ENCODE data around the gene FAM131C. TPM values are rescaled to one million over a fixed set of nuclear protein-coding genes. Genes with fewer than 3 reads are reported as not detected.

FAM131C gene
- total RNA-seq, 1 experiment from 2014 or later = 0.88 TPM

DNA sequence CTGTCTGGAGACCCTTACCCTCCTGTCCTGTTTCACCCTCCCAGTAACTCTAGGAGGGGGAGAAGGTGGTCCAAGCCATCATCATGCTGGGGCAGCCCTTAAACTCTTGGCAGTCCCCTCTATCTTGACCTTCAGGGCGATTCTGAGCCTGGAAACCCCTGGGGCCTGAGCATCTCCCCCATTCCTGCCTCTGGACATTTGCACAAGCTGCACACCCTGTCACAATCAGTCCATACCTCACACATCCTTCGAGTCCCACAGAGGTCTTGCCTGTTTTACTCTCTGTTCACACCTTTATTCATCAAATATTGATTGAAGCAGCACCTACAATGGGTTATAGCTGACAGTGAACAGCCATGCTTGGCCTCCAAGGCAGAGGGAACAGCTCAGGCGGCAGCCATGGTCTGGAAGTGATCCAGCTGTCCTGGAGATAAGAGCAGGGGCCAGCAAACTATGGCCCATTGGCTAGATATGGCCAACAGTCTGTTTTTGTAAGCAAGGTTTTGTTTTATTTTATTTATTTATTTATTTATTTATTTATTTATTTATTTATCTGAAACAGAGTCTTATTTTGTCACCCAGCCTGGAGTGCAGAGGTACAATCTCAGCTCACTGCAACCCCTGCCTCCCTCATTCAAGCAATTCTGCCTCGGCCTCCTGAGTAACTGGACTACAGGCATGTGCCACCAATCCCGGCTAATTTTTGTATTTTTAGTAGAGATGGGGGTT is 7.1 kb upstream of the FAM131C start:
- in situ Hi-C loops (cut with HindIII; ENCODE audit: low sequenced_read_pairs) = no loop called here
- no peak for DNase-seq (ENCODE audit: low spot score)

DNA sequence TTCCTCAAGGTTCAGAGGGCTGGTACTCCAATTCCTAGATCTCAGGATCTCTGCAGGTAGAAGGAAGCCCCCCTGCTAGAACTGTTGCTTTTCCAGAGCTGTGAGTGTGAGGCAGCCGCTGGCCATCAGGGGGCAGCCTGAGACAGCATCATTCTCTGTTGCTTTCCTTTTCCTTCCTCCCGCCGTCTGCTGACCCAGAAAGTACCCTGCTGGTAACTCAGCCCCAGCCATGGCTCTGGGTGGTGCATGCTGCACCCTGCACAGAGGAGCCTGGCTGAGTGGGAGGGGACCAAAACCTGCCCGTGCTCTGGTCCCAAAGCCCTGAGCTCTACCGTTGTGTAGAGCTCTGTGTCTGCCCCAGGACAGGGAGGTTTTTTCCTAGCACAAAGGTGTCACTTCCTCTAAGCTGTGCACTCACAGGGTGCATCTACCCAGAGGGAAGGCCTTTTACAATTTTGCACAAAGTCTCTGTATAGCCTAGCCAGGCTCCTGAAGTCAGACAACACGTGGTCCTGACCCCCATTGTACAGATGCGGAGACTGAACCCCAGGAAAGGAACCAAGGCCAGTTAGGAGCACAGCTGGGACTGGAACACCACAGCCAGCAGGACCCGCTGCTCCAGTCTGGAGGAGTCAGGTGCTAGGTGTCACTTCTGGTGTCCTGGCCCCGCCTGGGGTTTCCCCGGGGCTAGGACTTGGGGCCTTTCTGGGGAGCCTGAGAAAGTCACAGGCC is 5.6 kb upstream of the FAM131C start:
- in situ Hi-C loops (cut with HindIII; ENCODE audit: low sequenced_read_pairs) = no loop called here
- DNase-seq (ENCODE audit: low spot score) = peak; percentile 90

DNA sequence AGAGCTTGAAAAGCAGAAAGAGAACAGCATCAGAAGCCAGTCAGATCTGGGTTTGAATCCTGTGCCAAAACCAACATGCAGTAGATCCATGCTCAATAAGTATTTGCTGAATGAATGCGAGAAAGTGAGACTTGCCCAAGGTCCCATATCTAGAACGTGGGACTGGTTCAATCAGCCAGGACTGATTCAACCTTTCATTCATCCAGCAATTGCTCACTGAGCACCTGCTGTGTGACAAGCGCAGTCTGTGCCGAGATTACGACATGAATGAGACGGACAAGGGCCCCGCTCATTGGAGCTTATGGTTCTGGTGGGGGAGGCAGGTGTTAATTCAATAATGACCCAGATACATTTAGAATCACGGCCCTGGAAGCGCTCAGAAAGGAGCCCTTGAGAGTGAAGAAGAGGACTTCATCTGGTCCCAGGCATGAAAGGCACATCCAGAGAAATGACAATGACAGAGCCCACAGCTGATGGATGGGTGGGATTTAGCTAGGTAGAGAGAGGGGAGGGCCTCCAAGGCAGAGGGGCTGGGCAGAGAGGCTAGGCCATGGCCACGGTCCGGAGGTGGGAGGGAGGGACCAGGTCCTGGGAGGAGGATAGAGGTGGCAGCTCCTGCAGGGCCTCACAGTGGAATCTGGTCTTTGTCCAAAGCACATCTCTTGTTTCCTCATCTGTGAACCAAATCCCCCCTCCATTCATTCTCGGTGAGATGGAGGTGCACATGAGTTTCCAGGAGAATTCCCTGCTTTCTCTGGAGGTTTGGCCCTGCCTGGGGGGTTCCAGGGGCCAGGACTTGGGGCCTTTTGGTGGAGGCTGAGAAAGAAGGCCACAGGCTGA is 4.2 kb upstream of the FAM131C start:
- DNase-seq (ENCODE audit: low spot score) = peak; percentile 72
- in situ Hi-C loops (cut with HindIII; ENCODE audit: low sequenced_read_pairs) = no loop called here

DNA sequence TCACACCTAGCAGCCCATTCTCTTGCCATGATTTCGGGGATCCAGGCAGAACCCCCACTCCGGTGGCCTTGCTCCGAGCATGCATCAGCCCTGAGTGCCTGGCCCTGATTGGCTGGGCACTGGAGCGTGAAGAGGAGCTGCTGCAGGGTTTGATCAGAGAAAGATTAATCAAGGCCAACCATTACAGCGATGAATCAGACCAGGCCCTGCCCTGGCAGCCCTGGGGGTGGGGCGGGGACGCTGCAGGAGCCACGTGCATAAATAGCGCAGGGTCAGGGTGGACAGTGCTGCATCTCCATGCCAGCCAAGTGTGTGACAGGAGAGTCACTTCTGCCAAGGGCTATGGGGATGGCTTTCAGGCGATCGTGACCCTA is 3.4 kb upstream of the FAM131C start:
- in situ Hi-C loops (cut with HindIII; ENCODE audit: low sequenced_read_pairs) = no loop called here
- DNase-seq (ENCODE audit: low spot score) = no peak

DNA sequence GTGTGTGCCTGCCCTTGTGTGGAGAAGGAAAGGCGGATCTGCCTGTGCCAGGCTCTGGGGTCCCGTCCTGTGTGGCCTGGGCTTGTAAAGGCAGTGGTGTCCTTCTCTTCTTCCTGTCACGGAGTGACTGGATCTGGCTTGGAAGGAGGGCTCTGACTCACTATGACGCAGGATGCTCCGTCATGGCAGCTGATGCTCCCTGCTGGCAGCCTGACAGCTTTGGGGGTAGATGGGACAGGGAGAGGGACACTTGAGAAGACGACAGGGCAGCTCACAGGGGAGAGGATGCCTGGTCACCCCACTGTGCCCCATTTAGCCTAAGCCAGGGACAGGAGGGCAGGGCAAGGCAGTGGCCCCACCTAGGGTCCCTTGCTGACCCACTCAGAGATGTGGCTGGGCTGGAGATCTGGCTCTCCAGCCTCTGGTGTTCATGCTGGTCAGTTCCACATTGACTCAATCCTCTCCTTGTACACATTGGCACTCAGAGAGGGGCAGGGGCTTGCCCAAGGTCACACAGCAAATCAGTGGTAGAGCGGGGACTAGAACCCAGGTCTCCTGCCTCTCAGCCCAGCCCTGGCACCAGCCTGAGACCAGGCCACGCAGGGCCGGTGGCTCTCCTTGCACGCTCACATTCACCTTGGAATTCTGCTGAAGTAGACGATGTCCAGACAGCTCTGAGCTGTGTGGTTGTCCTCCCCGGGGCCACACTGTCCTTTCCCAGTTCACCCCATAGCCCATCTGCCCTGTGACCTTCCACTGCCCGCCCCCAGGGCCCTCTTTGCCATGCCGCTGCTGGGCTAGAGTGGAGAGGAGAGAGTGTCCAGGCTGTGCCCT is 2.8 kb upstream of the FAM131C start:
- DNase-seq (ENCODE audit: low spot score) = peak; percentile 16
- in situ Hi-C loops (cut with HindIII; ENCODE audit: low sequenced_read_pairs) = no loop called here

DNA sequence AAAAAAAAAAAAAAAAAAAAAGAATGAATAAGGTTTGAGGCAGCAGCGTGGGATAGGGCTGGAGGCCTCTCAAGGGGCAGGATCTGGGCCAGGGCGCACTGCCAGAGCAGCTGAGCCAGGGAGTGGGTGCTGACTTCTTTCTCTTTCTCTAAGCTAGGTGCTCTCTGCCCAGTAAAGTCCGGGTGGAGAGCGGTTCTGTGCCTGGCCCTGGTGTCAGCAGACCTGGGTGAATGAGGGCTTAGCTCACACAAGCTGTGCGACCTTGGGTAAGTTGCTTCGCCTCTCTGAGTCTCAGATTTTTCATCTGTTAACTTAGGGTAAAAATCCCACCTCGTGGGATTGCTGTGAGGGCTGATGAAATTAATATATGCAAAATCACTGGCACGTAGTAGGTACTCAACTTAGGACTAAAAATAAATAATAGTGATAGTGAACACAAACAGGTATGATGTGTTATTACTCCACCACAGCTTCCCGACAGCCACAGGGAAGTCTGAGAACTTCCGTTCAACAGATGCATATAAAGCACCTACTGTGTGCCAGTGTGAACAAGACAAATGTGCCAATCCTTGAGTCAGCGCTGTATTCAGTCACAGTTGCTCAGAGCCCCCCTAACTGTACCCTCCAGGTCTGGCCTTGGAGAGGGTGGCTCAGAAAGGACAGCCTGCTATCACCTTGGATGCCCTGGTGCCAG is 2.0 kb upstream of the FAM131C start:
- no peak for DNase-seq (ENCODE audit: low spot score)
- in situ Hi-C loops (cut with HindIII; ENCODE audit: low sequenced_read_pairs) = no loop called here

DNA sequence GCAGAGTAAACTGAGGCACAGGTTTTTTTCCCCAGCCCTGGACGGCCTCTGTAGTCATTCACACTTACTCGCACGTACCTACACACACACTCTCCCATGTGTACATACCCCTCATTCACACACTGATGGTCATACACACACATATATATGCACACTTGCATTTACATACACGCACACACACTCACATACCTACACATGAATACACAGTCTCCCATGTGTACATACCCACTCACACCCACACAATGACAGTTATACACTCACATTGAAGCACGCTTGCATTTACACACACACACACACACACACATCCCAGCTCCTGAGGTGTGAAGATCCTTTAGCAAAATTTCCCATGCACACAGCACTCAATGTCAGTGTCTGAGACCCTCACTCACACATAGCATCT is 766 bp upstream of the FAM131C start:
- DNase-seq (ENCODE audit: low spot score) = no peak
- in situ Hi-C loops (cut with HindIII; ENCODE audit: low sequenced_read_pairs) = no loop called here

DNA sequence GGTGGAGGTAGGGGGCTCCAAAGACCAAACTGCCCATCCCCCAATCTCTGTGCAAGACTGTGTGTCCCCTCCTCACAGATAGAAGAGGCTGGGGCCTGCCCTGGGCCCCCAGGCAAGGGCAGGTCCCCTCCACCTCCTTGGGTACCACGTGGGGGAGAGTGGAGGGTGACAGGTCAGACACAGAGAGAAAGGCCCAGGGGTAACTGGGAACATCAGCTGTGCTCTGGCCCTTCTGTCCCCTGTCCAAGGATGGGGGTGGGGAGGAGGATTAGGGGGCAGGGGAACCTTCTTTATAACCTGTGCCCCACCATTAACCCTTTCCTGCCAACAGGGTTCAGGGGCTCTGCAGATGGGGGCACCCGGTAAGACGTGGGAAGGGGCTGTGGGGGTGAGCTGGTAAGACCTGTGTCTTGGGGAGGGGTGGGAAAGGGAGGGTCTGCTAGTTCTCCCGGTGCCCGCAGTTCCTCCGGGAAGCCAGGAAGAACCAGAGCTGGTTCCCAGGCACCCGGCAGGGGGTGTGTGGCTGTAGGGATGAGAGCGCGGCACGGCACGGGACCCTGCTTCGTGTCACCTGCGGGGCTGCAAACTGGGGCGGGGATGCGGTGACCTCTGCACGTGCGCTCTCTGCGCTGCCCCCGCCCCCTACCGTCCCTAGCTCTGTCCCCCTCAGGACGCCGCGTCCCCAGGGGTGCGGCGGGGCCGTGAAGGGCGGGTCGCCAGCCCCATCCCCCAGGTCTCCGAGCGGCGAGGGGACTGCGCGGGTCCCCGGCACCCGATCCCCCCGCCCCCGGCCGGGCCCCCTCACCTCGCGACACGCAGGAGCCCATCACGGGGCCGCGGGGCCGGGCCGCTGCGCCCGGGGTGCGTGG is 601 bp downstream of the FAM131C start:
- peak; percentile 52 for DNase-seq (ENCODE audit: low spot score)

DNA sequence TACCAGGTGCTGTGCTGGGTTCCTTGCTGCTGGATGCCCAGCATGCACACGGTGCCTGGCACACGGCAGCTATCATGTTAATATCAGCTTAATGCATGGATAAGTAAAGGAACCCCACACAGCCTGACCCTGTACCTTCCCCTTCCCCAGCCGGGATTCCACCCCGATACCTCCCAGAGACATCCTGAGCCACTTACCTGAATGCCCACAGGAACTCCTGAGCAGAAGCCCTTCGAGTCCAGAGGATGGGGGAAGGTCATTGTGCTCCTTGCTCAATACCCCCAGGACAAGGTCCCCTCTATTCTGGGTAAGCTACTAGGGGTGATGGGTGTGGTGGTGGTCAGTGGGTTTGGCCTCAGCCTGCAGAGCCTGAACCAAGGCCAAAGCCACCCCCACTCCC is 1.4 kb downstream of the FAM131C start:
- peak; percentile 52 for DNase-seq (ENCODE audit: low spot score)
- in situ Hi-C loops (cut with HindIII; ENCODE audit: low sequenced_read_pairs) = no loop called here

More for the DNA sequence above, 601 bp downstream of the FAM131C start:
- in situ Hi-C loops (cut with HindIII; ENCODE audit: low sequenced_read_pairs) = no loop called here

DNA sequence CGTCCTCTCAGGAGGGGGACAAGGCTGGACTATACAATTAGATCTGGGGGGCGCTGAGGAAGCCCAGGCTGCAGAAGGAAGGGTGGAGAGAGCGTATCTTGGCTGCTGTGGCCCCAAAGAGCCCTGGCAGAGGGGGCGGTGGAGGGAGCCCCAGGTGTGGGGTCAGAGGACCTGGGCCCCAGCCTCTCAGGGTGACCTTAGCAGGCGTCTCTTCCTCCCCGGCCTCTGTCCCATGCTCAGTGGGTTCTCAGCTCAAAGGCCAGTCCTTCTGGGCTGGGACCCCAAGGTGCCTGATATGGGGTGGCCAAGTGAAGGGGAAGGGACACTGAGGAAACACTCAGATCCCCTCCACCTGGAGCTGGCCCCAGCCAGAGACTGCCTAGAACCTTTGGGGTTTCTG is 1.8 kb downstream of the FAM131C start:
- in situ Hi-C loops (cut with HindIII; ENCODE audit: low sequenced_read_pairs) = no loop called here
- no peak for DNase-seq (ENCODE audit: low spot score)

DNA sequence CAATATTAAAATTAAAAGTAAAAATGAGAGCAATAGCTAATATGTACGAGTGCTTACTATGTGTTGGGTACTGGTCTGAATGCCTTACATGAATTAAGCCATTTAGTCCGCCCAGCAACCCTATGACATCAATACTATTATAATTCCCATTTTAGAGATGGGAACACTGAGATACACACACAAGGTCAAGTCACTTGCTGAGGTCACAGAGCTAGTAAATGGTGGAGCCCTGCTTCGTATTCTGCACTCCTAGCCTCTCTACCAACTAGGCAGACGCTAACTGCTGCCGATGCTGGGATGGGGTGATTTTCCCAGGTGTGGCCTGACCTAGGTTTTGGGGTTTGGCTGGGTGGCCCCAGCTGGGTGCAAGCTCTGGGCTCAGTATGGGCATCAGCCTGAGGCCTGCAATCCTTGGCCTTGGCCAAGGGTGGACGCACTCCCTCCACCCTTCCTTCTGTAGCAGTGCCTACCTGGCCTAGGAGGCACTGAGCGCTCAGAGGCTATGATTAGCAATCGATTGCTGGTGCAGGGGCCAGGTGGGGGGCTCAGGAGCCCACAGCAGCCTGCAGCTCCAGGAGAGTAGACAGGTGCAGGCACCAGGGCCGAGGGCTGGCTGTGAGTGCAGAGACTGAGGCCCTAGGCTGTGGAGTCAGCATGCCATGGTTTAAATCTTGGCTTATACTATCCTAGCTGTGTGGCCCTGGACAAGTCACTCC is 2.7 kb downstream of the FAM131C start:
- no peak for DNase-seq (ENCODE audit: low spot score)
- in situ Hi-C loops (cut with HindIII; ENCODE audit: low sequenced_read_pairs) = no loop called here

DNA sequence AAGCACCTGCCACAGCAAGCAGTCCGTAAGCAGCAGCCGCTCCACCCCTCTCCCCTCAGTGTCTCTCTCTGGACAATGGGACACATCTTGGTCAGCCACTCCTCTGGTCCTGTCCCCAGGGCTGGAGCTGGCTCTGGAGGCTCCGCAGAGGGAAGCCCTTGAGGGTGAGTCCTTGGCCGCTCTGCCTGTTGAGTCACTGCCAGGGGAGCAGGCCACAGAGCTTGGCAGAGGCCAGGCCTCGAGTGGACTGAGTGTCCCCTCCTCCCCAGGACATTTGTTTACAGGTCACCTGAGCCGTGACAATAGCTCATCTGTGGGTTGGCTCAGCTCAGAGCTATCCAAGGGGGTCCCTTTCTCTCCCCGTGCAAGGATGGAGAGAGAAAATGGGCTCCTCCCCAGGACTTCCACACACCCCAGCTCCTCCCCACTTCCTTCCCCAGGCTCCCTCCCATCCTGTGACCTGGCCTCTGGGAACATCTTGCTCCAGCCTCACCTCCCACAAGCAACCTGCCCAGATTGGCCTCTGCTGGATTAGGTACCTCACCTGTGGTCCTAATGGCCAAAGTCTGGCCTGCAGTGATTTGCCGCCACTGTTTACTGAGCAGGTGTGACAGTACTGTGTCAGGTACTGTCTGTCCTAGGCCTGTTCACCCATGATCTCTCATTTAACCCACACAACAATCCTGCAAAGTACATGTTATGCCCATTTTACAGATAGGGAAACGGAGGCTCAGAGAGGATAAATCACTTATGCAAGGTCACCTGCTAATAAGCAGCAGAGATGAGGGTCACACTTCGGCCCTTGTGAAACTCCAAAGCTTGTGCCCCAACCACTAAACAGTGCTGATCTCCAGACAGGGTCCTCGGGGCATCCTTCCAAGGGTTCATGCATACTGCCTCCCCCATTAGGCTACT is 4.8 kb downstream of the FAM131C start:
- peak; percentile 96 for DNase-seq (ENCODE audit: low spot score)
- in situ Hi-C loops (cut with HindIII; ENCODE audit: low sequenced_read_pairs) = no loop called here

DNA sequence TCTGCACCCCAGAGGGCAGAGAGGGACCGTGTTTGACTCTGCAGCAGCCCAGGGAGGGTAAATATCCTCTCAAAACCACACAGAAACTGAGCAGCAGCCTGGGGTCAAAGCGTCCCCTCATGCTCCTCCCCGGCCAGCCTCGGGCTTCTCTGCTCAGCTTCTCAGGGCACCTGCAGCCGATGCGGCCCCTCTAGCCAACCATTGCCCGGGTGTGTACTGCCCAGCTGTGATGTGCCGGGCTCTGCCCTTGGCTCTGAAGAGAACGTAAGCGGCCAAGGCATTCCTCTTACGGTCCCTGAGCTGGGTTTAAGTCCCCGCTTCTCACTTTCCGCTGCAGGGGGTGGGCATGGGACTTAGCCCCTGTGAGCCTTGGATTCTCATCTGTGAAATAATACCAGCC is 5.5 kb downstream of the FAM131C start:
- DNase-seq (ENCODE audit: low spot score) = no peak
- in situ Hi-C loops (cut with HindIII; ENCODE audit: low sequenced_read_pairs) = no loop called here

DNA sequence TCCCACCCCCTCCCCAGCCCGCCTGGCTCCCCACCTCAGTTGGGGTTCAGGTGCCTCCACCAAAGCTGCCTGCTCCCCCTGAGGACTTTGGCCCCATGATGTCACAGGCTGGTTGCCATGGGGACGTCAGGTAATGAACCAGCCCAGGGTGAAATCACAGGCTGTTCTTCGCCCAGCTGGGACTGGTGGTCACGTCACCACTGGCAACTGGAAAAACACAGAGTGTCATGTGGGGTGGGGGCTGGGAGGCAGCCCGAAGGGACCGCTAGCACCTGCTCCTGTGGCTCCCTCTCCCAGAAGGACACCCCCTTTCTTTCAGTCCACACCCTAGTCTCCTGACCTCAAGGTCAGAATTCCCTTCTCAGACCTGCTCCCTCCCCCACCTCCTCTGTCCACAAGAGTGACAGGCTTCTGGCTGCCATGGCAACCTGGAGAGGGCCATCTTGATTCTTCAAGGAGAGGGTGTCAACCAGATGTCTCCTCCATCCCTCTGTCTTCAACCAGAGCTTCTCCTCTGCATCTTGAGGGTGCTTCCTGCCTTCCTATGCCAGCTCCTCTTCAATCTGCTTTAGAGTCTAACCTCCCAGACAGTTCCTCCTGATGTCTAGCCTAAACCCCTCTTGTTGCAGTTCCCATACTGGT is 6.2 kb downstream of the FAM131C start:
- in situ Hi-C loops (cut with HindIII; ENCODE audit: low sequenced_read_pairs) = no loop called here
- peak; percentile 76 for DNase-seq (ENCODE audit: low spot score)

DNA sequence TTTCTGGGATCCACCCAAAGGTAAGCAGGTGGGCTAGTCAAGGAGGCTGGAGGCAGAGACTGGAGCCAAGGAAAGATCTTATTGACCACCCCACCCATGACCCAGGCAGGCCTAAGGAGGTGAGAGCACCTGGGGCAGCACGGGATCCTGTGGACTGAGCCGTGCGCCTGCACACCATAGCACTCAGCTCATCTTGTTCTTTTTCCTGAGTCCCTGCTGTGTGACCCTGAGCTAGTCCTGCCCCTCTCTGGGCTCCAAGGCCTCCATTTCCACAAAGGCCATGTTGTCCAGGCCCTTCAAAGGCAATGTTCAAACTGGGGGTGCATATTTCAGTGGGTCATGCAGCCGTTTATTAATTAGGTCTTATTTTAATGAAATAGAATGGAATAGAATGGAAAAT is 7.2 kb downstream of the FAM131C start:
- peak; percentile 17 for DNase-seq (ENCODE audit: low spot score)
- in situ Hi-C loops (cut with HindIII; ENCODE audit: low sequenced_read_pairs) = no loop called here

DNA sequence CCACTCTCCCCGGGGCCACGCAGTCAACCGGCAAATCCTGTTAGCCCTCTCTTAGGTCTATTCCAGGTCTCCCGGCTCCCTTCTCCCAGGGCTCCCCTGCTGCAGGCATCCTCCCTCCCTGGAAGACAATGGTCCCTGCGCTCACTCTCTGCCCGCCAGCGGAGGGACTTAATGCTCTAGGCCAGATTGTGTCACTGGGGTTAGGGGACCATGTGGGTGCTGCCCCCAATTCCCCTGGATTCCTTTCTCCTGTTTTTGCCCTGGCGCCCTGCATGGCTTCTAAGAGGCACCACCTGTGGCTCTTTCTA is 8.2 kb downstream of the FAM131C start:
- in situ Hi-C loops (cut with HindIII; ENCODE audit: low sequenced_read_pairs) = no loop called here
- DNase-seq (ENCODE audit: low spot score) = no peak

Data from G401 (cell line).